Ovary (tissue), 3 donors: ENCODE measurements around the gene ACSF2.

Source experiments
- CTCF ChIP-seq, 3 donors: fragments of 450-650 bp in 2 of 3; fragments of 200-600 bp in 1 of 3; IDR thresholded peaks; one replicate each; pipeline versions ENCODE4 v1.5.1 to v1.8.0; 2016 to 2022; ENCODE audit warnings: antibody characterized with exemption in 3 of 3, mild to moderate bottlenecking in 1 of 3
- EP300 ChIP-seq: sonication (generic); formaldehyde crosslinking; IDR thresholded peaks from one replicate; pipeline ENCODE4 v1.6.1; 2017; ENCODE audit warnings: antibody characterized with exemption
- donor health status: DM: no; HTN: no; CAD: no.

- TF ChIP-seq CTCF (IDR thresholded peaks at IDR 0.05) = no peak
- no peak for TF ChIP-seq EP300
These were observed 19.1 kb downstream of the ACSF2 start for GRCh38 chr17:50444841-50445715.
